Cardiac septum (tissue), 1 donor: ENCODE measurements around the gene IL25. TPM values are rescaled to one million over a fixed set of nuclear protein-coding genes. Genes with fewer than 3 reads are reported as not detected.
A peak's percentile ranks its signal among the peaks of the same experiment; 100 is the strongest.

Experiments used
- DNase-seq: peaks from one replicate; pipeline ENCODE4 v3.0.0-alpha.2; 2020; ENCODE audit warnings: low spot score
- intact Hi-C: fragments of 100-400 bp; cut with DNase I; formaldehyde crosslinking; loops from one replicate; pipeline ENCODE4 v1.14.0; 2022
- total RNA-seq: library from RNA; stranded (reverse); fragmentation: NEBNext Ultra II Directional; extraction: Animal tissue kit (Norgen Biotek cat#: 25700); gene quantifications from one replicate; pipeline ENCODE4 v1.2.1, GENCODE V29; 2021
- donor health status: DM: no; HTN: no; CAD: no.

The IL25 gene
- total RNA-seq, 1 donor from 2014 or later = not detected

- intact Hi-C loops = no loop called here
- DNase-seq = peak; percentile 88
These were observed 19.8 kb upstream of the IL25 start, which contains the start of gene SLC22A17 for GRCh38 chr14:23352506-23353432. TSS of gene SLC22A17 (minus strand) at chr14:23352887.

- DNase-seq = no peak
- intact Hi-C loops = no loop called here
These were observed 19.2 kb upstream of the IL25 start for GRCh38 chr14:23353433-23353780.

DNA sequence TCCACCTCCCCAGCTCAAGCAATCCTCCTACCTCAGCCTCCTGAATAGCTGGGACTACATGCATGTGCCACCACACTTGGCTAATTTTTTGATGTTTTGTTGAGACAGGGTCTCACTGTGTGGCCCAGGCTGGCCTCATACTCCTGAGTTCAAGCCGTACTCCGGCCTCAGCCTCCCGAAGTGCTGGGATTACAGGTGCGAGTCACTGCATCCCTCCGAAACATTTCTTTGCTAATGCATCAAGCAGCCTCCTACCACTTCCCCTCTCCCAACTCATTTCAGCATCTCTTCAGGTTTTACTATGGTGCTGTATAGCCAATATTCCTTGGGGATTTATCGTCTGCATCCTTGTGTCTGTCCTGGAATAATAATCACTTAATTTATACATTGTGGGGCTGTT is 17.6 kb upstream of the IL25 start:
- intact Hi-C loops = no loop called here
- DNase-seq = no peak

DNA sequence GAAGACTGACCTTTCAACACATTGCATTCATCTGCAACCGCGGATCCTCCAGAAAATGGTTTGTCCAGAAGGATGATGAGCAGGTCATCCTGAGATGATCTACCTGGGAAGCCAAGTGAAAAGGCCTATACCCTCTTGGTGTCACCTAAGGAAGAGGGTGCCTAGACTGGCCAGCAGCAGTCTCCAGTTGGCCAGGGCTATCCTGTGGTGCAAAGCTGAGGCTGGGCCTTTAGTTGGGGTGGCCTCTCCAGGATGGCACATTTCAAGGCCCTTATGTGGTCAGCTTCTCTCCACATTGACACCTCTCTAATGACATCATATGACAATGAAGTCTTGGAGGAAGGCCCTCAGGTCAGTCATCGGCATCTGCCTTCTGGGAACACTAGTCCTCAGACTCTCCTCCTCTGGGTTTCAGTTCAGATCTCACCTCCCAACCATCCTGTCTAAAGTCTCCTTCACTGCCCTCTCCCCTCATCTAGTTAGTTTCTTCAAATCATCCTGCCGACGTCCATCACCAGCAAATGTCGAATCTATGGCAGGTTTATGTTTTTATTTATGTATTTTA is 16.7 kb upstream of the IL25 start:
- DNase-seq = no peak
- intact Hi-C loops = no loop called here

DNA sequence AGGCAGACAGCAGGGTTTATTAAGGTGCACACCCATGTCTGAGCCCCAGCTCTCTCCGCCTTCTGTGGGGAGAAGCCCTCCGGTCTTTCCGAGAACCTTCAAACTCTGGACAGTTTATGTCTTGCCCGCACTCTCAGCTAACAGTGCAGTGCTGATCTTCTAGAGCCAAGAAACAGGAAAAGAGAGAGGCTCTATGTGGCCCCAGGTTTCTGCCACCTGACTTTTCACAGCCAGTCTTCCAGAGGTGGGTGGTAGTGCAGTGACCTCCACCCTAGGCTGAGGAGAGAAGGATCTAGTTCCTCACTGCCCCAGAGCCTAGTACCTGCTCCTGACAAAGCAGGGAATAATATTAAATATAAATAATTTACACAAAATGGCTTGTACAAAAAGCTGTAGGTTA is 15.9 kb upstream of the IL25 start:
- intact Hi-C loops = no loop called here
- DNase-seq = no peak

- intact Hi-C loops = no loop called here
- DNase-seq = no peak
These were observed 15.3 kb upstream of the IL25 start for GRCh38 chr14:23357261-23357660.

- intact Hi-C loops = no loop called here
- DNase-seq = no peak
These were observed 14.6 kb upstream of the IL25 start for GRCh38 chr14:23358042-23358441.

DNA sequence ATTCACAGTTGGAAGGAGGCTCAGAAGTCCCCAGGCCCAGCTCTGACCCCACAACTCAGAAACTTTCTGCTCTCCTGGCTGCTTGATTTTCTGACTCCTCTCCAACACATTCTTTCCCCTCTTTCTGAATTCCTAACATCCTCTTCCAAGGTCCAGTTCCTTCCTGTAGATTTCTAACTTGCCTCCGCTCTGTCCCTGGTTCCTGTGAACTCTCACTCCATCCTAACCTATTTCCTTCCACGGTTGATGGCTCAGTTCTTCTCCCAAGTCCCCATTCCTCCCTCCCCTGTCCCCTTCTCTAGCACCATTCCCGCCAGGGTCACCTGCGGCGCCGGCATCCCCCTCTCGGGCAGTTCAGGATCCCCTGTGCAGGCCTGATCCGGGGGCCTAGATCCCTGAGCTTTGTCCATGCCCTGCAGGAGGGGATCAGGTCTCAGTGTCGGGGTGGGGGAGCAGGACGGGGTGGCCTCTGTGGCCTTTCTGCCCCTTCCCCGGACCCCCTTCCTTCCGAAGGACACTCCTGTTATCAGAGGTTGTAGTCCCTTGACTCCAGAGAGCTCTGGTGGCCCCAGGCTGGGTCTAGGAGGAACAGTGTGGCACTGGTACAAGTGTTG is 13.9 kb upstream of the IL25 start:
- intact Hi-C loops = no loop called here
- DNase-seq = no peak

DNA sequence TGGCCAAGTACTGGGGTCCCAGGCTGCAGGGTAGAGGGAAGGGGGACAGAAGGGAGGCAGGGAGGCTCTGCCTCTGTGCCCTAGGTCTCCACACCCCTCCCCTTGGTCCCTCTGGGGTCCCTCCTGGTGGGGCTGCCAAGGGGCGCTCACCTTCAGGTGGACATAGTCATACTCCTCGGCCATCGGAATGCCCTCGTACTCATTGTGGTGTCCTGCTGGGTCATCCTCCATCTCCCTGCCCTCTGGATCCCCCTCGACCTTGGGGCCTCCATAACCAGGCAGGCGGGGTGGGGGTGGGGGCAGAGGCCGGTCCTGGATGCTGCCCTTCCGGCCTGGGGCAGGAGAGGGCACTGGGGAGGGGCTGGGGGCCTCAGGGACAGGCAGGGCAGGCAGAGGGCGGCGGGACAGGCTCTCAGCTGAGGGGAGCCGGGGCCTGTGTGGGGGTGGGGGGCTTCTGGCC is 13.4 kb upstream of the IL25 start:
- no peak for DNase-seq
- intact Hi-C loops = no loop called here

DNA sequence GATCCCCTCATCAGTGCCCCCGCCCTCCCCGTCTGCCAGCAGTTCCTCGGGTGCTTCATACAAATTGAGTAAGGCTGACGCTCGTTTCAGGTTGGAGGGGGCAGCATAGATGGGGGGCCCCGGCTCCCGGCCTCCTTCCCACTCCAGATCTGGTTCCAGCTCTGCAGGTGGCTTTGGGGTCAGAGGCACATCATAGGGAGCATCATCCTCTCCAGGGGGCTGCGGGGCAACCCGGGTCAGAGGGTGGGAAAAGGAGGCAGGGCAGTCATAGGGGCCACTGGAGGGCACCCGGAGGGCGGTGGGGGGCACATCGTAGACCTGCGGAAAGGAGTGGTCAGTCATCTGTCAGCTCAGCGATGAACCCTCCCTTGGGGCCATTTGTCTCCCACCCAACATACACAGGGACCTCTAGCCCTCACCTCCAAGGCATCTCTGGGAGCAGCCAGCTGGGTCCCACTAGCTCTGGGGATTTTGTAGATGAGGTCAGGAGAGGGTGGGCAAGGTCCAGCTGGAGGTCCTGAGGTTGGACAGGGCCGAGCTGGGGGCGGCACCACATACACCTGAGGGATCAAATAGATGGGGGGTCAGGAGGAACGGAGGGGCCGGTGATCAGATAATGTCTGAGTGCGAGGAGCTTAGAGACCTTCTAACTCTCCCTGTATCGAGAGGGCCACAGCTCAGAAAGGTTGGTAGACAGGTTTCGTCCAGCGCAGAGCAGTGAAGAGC is 12.7 kb upstream of the IL25 start:
- no peak for DNase-seq
- intact Hi-C loops = loop anchor here (10.0 kb wide), 1 partner anchor 95 kb away; no protein-coding TSS in a partner anchor

GRCh38 chr14:23360496-23360895 is 12.1 kb upstream of the IL25 start:
- intact Hi-C loops = loop anchor here (10.0 kb wide), 1 partner anchor 96 kb away; no protein-coding TSS in a partner anchor
- peak; percentile 66 for DNase-seq

DNA sequence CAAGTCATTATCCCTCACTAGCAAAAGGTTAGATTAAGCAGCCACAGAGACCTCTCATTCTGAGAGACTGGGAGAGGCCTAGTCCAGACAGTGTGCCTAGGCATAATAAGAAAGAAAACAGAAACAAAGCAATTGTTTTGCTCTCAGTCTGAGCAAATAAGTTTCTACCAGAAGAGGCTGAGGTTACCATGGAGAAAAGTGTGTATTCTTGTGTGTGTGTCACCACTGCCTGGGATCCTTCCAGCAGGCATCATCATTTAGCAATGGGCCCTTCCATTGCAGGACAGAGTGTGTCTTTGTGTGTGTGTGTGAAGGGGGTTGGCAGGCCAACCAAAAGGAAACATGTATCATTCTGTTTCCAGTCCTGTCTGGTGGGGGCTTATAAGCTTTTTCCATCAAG is 11.3 kb upstream of the IL25 start:
- intact Hi-C loops = loop anchor here (10.0 kb wide), 1 partner anchor 97 kb away; no protein-coding TSS in a partner anchor
- peak; percentile 19 for DNase-seq

- intact Hi-C loops = loop anchor here (10.0 kb wide), 1 partner anchor 97 kb away; no protein-coding TSS in a partner anchor
- DNase-seq = no peak
These were observed 10.8 kb upstream of the IL25 start for GRCh38 chr14:23361763-23362162.

DNA sequence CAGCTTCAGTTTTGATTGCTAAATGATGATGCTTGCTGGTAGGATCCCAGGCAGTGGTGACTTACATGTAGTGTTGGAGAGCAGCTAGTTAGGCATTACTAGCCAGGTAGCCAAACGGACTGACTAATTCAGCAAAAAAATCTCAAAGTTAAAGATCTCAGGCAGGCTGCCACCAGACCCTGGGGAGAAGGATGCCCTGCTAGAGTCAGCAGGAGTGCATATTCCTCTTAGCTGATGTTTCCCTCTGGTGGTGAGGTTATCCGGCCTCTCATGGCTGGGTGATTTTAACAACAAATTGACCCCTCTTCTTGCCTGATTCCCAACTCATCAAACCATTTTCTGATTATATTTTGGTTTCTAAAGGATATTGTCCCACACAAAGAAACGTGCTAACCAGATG is 10.4 kb upstream of the IL25 start:
- intact Hi-C loops = loop anchor here (10.0 kb wide), 1 partner anchor 97 kb away; no protein-coding TSS in a partner anchor
- DNase-seq = peak; percentile 17

DNA sequence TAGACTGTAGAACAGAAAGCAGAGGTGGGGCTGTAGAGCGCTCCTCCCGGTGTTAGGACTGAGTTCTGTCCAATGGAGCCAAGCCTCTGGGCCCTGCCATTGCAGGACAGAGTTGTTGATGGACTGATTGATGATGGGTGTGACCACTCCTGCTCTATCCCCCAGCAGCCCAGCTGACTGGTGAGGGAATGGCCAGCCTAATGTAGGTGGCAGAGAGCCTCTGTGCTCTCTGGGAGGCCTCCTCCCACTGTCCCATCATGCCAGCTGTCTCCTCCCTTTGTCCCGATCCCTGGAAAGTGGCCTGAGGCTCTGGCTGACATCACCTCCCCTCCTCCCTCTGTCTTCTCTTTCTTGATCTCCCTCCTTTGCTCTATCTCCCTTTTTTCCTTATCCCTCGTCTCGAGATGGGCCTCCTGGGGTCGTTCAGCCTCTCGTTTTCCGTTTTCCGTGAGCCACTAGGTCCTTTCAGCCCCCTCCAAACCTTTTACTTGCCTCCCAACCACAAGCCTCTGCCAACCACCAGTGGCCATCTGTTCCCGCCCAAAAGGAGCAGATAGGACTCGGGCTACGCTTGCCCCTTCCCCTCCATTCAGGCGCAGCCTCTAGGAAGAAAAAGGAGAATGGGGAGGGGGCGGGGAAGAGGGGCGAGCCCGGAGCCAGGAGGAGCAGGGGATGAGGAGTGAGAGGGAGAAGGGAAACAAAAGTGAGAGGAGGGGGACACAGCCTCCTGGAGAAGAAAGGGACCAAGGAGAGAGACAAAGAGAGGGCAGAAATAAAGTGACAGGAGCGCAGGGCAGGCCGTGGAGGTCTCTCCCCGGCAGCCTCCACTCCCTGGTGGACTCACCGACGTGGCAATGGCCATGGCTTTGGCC is 8.2 kb upstream of the IL25 start:
- peak; percentile 73 for DNase-seq
- intact Hi-C loops = loop anchor here (10.0 kb wide), 1 partner anchor 100 kb away; no protein-coding TSS in a partner anchor

DNA sequence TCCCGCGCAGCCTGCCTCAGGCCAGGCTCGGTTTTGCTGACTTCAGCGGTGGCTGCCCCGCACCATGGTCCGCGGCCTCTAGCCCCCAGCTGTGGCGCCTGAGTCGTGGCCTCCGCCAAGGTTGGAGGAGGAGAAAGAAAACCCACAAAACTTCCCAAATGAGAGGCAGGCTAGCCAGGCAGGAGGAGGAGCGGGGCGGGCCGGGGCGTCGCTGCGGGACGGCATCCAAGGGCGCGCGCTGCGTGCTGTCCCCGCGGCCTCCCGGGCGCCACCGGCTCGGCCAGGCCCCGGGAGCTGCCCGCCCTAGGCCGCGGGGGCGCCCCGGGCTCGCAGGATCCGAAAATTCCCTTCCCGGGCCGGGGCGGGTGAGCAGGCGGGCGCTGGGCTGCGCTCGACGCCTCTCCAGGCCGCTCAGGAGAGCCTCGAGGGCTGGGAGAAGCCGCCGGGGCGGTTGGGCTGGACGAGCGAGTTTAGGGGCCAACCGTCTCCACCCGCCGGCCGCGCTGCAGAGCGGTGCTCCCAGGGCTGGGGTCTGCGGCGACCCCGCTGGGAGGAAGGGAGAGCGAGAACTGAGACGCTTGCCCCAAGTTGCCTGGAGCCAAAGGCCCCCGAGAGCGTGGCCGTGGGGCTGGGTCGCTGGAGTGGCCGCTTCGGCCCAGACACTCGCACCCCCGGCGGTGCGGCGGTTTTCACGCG is 7.4 kb upstream of the IL25 start, which contains the start of gene EFS:
Gene EFS (minus strand): TSS at position 137 of the 696 bp plus-strand sequence. CDS start 147 bp downstream, outside the sequence.
- peak; percentile 72 for DNase-seq
- intact Hi-C loops = loop anchor here (10.0 kb wide), 1 partner anchor 100 kb away; no protein-coding TSS in a partner anchor

- intact Hi-C loops = loop anchor here (10.0 kb wide), 1 partner anchor 101 kb away; no protein-coding TSS in a partner anchor
- DNase-seq = no peak
These were observed 6.7 kb upstream of the IL25 start for GRCh38 chr14:23365732-23366425.
